WERI-Rb-1 (cell line): ENCODE data around the gene DHRS4.
A peak's percentile ranks its signal among the peaks of the same experiment; 100 is the strongest.
"Not testable (repeated sequence)": the region's sequence is repeated elsewhere in the genome, so short reads cannot be mapped to it uniquely, and the experiment has no call there.

Experiments
- DNase-seq: peaks from one replicate; pipeline ENCODE4 v3.0.0-alpha.2; 2020
- H3K27ac ChIP-seq: fragments of 250-450 bp; sonication (Bioruptor Pico); 2 replicates; pipeline ENCODE4 v1.5.1; 2020; ENCODE audit warnings: mild to moderate bottlenecking, moderate library complexity
- H3K27me3 ChIP-seq: fragments of 250-450 bp; sonication (Bioruptor Pico); 2 replicates; pipeline ENCODE4 v1.5.1; 2021; ENCODE audit warnings: mild to moderate bottlenecking, low read depth, moderate library complexity; ENCODE audit not compliant: insufficient read depth, severe bottlenecking
- H3K36me3 ChIP-seq: fragments of 250-450 bp; sonication (Bioruptor Pico); 2 replicates; pipeline ENCODE4 v1.5.1; 2020; ENCODE audit warnings: mild to moderate bottlenecking, moderate library complexity
- H3K4me3 ChIP-seq: 2 replicates; pipeline ENCODE4 v1.5.1; 2011; ENCODE audit warnings: low read depth, mild to moderate bottlenecking, control low read depth, low read length
- H3K9me3 ChIP-seq: fragments of 250-450 bp; sonication (Bioruptor Pico); 2 replicates; pipeline ENCODE4 v1.5.1; 2021; ENCODE audit warnings: mild to moderate bottlenecking, moderate library complexity; ENCODE audit not compliant: severe bottlenecking
- CTCF ChIP-seq: IDR thresholded peaks from 2 replicates; pipeline ENCODE4 v1.5.1; 2011; ENCODE audit warnings: low read depth, mild to moderate bottlenecking, control low read depth, inconsistent platforms, low read length

DHRS4 gene

GRCh38 chr14:24011051-24011450, 57.5 kb downstream of the DHRS4 start:
- no peaks in the 10 kb centered on the region for H3K9me3 ChIP-seq
- no peak for TF ChIP-seq CTCF
- H3K4me3 ChIP-seq, result no peak overlapping the region
- H3K27me3 ChIP-seq, result no peaks in the 10 kb centered on the region
- no peak for DNase-seq
- H3K36me3 ChIP-seq, result no peaks in the 10 kb centered on the region; the same call in 1 of the 2 replicates
- no peak overlapping the region for H3K27ac ChIP-seq

GRCh38 chr14:24012726-24013273, 59.2 kb downstream of the DHRS4 start:
- H3K4me3 ChIP-seq, H3K36me3 ChIP-seq, H3K27me3 ChIP-seq, H3K9me3 ChIP-seq, DNase-seq, H3K27ac ChIP-seq: not testable (repeated sequence)

GRCh38 chr14:24013654-24014514, 60.3 kb downstream of the DHRS4 start:
- peak; percentile 73 for TF ChIP-seq CTCF
- DNase-seq, result peak; percentile 47

GRCh38 chr14:24015745-24016144, 62.2 kb downstream of the DHRS4 start:
- H3K36me3 ChIP-seq, H3K9me3 ChIP-seq: not testable (repeated sequence)

More at GRCh38 chr14:24013654-24014514, 60.3 kb downstream of the DHRS4 start:
- Histone ChIP-seq H3K9me3 (peaks cover 2% of the 10 kb centered on the region), H3K4me3 (no peak overlapping the region), H3K27me3 (no peaks in the 10 kb centered on the region), H3K27ac (no peak overlapping the region), H3K36me3 (no peaks in the 10 kb centered on the region; the same call in 1 of the 2 replicates)

More at GRCh38 chr14:24015745-24016144, 62.2 kb downstream of the DHRS4 start:
- DNase-seq, H3K27ac ChIP-seq, H3K4me3 ChIP-seq, H3K27me3 ChIP-seq: not testable (repeated sequence)
